PC-9 (cell line): ENCODE data around the gene ZBTB43. TPM values are rescaled to one million over a fixed set of nuclear protein-coding genes. Genes with fewer than 3 reads are reported as not detected.

Experiments used
- BruUV-seq: library from RNA; stranded (reverse); fragments of 400-500 nt; replicated peaks from 2 replicates; lab custom pipeline; 2021; lab: Mats Ljungman, UMichigan
- CTCF ChIA-PET: fragments of 300-600 bp; sonication (Branson Sonifier 250); formaldehyde crosslinking; loops from one replicate; lab custom pipeline; 2022; ENCODE audit warnings: antibody characterized with exemption; lab: Charles Lee
- POLR2A ChIA-PET: fragments of 300-600 bp; sonication (Branson Sonifier 250); formaldehyde crosslinking; loops from one replicate; lab custom pipeline; 2022; ENCODE audit warnings: antibody characterized with exemption; ENCODE audit not compliant: unreplicated experiment; lab: Charles Lee
- DNase-seq, 2 experiments: peaks; one replicate each; pipeline versions ENCODE4 v3.0.0 to v3.0.0-alpha.2; 2015 to 2022; ENCODE audit warnings: mixed read lengths in 1 of 2
- H2AFZ ChIP-seq: fragments of 200-600 bp; sonication (generic); 2 replicates; pipeline ENCODE4 v1.8.1; 2017; ENCODE audit warnings: antibody characterized with exemption
- H3F3A ChIP-seq: fragments of 200-600 bp; sonication (generic); 2 replicates; pipeline ENCODE4 v1.8.1; 2017; ENCODE audit warnings: antibody characterized with exemption, mild to moderate bottlenecking, low read depth; ENCODE audit not compliant: insufficient read depth
- H3K27ac ChIP-seq: fragments of 200-600 bp; sonication (generic); 2 replicates; pipeline ENCODE4 v1.6.1; 2016; ENCODE audit warnings: mixed run types
- H3K27me3 ChIP-seq: fragments of 200-600 bp; sonication (generic); 2 replicates; pipeline ENCODE4 v1.6.1; 2016; ENCODE audit warnings: low read depth, mixed run types; ENCODE audit not compliant: insufficient read depth
- H3K36me3 ChIP-seq: fragments of 200-600 bp; sonication (generic); 2 replicates; pipeline ENCODE4 v1.6.1; 2016; ENCODE audit warnings: low read depth, mixed run types
- H3K4me1 ChIP-seq: fragments of 200-600 bp; sonication (generic); replicated peaks from 2 replicates; pipeline ENCODE4 v1.6.1; 2016; ENCODE audit warnings: mixed run types; ENCODE audit not compliant: insufficient read depth
- H3K4me2 ChIP-seq: fragments of 200-600 bp; sonication (generic); 2 replicates; pipeline ENCODE4 v1.6.1; 2017; ENCODE audit warnings: mixed run types
- H3K4me3 ChIP-seq: fragments of 200-600 bp; sonication (generic); 2 replicates; pipeline ENCODE4 v1.6.1; 2016; ENCODE audit warnings: mixed run types
- H3K79me2 ChIP-seq: fragments of 200-600 bp; sonication (generic); 2 replicates; pipeline ENCODE4 v1.6.1; 2017; ENCODE audit warnings: low read depth, mixed run types
- H3K9me2 ChIP-seq: fragments of 200-600 bp; sonication (generic); 2 replicates; pipeline ENCODE4 v1.8.1; 2017; ENCODE audit warnings: mild to moderate bottlenecking; ENCODE audit not compliant: insufficient read depth
- H3K9me3 ChIP-seq: fragments of 200-600 bp; sonication (generic); 2 replicates; pipeline ENCODE4 v1.8.1; 2016; ENCODE audit warnings: low read depth; ENCODE audit not compliant: insufficient read depth
- H4K20me1 ChIP-seq: fragments of 200-600 bp; sonication (generic); 2 replicates; pipeline ENCODE4 v1.8.1; 2017; ENCODE audit not compliant: insufficient read depth
- CTCF ChIP-seq: fragments of 200-600 bp; sonication (generic); conservative IDR thresholded peaks from 2 replicates; pipeline ENCODE4 v1.6.1; 2017; ENCODE audit warnings: mixed run types, antibody characterized with exemption, mild to moderate bottlenecking, moderate library complexity
- EZH2 ChIP-seq: fragments of 200-600 bp; sonication (generic); IDR thresholded peaks from 2 replicates; pipeline ENCODE4 v1.8.0; 2017; ENCODE audit warnings: antibody characterized with exemption, low read depth
- intact Hi-C: fragments of 100-400 bp; cut with micrococcal nuclease; formaldehyde crosslinking; loops from one replicate; pipeline ENCODE4 v1.10.0; 2022; ENCODE audit not compliant: unreplicated experiment
- total RNA-seq: library from RNA; stranded (reverse); gene quantifications from 2 replicates; pipeline ENCODE4 v1.2.3, GENCODE V29; 2021

The ZBTB43 gene
- total RNA-seq, 1 experiment from 2014 or later = 18.4 TPM

DNA sequence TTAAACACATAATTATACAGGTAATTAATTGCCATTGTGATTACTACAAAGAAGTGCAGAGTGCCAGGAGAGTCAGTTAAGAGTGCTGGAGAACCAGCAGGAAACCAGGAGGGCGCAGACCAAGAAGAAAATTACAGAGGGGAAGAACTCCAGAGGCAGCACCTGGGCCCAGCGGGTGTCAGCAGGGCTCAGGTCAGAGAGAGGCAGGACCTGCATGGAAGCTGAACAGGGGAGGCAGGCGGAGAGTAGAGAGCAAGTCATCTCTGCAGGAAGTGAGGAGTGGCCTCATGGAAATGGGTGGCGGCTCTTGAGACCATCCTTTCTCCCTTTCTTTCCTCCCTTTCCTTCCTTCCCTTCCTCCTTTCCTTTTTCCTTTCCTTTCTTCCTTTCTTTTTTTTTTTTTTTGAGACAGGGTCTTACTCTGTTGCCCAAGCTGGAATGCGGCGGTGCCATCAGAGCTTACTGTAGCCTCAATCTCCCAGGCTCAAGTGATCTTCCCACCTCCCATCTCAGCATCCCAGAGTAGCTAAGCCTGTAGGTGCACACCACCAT is 51.6 kb downstream of the ZBTB43 start:
- DNase-seq = no peak
- no peaks in the 10 kb centered on the region for H3F3A ChIP-seq
- CTCF ChIA-PET = no interaction called here
- no peaks in the 10 kb centered on the region for H3K9me2 ChIP-seq
- H3K27ac ChIP-seq = no peak overlapping the region
- intact Hi-C loops = no loop called here
- H3K4me1 ChIP-seq = no peaks in the 10 kb centered on the region
- peaks cover 4% of the 10 kb centered on the region for H3K79me2 ChIP-seq
- no peak overlapping the region for H3K4me2 ChIP-seq
- H3K9me3 ChIP-seq = no peaks in the 10 kb centered on the region
- no peak overlapping the region for H2AFZ ChIP-seq
- H4K20me1 ChIP-seq = no peaks in the 10 kb centered on the region
- H3K36me3 ChIP-seq = no peaks in the 10 kb centered on the region
- TF ChIP-seq EZH2 (no peak), CTCF (no peak)
- no TSS peak for BruUV-seq
- no peak overlapping the region for H3K4me3 ChIP-seq
- H3K27me3 ChIP-seq = no peaks in the 10 kb centered on the region
- POLR2A ChIA-PET = no interaction called here

DNA sequence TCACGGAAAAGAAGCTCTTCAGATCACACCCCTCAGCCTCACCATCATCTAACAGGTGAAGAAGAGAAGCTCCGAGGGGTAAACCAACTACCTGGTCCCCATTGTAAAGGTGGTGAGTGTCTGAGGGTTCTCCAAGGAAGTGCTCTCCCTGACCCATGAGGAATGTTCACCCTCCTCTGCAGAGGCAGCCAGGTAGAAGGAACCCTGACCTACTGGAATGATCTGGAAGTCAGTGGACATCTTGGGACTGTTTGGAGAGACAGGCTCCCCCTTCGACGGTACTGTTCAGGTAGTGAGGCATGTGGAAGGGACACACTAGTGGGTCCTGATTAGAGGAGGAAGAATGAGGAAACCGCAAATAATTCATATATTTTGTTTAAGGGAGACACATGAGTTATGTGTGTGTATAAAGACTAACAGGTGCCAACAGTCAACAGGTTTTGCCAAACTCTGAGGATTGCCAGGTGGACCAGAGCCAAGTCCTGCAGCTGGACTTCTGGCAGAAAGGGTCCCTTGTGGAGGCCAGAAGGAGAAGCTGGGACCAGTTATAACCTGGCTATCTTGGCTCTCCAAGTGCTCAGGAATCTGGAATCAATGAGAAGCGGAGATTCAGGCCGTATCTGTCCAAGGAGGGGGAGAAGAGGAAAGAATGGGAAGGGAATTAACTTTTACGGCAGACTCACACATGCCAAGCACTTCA is 52.6 kb downstream of the ZBTB43 start:
- CTCF ChIA-PET = interaction anchor here (0.6 kb wide), 1 partner anchor 765 kb away, joined by 3 read pairs; no protein-coding TSS in a partner anchor
- H4K20me1 ChIP-seq = peaks cover 2% of the 10 kb centered on the region; the same call in 1 of the 2 replicates
- H3K36me3 ChIP-seq = no peaks in the 10 kb centered on the region
- BruUV-seq = no TSS peak
- H3K9me2 ChIP-seq = no peaks in the 10 kb centered on the region
- no peak for TF ChIP-seq CTCF
- no peak for TF ChIP-seq EZH2
- H3F3A ChIP-seq = no peaks in the 10 kb centered on the region
- H3K27ac ChIP-seq = no peak overlapping the region
- no peak overlapping the region for H2AFZ ChIP-seq
- H3K9me3 ChIP-seq = no peaks in the 10 kb centered on the region
- POLR2A ChIA-PET = no interaction called here
- no peak overlapping the region for H3K4me3 ChIP-seq
- H3K4me2 ChIP-seq = no peak overlapping the region
- no peaks in the 10 kb centered on the region for H3K27me3 ChIP-seq
- intact Hi-C loops = no loop called here
- DNase-seq = no peak
- H3K4me1 ChIP-seq = peaks cover 9% of the 10 kb centered on the region
- peaks cover 14% of the 10 kb centered on the region for H3K79me2 ChIP-seq

GRCh38 chr9:126859111-126859510 is 54.3 kb downstream of the ZBTB43 start:
- no peaks in the 10 kb centered on the region for H3K27me3 ChIP-seq

More at GRCh38 chr9:126859111-126859510, 54.3 kb downstream of the ZBTB43 start:
- POLR2A ChIA-PET = no interaction called here
- Histone ChIP-seq H3K36me3 (no peaks in the 10 kb centered on the region), H3K79me2 (peaks cover 26% of the 10 kb centered on the region), H4K20me1 (peaks cover 4% of the 10 kb centered on the region; the same call in 1 of the 2 replicates), H3K4me2 (no peak overlapping the region), H3K9me2 (no peaks in the 10 kb centered on the region), H3K9me3 (no peaks in the 10 kb centered on the region), H3K4me3 (no peak overlapping the region), H3F3A (peaks cover under 1% of the 10 kb centered on the region; the same call in 1 of the 2 replicates), H3K27ac (no peak overlapping the region), H2AFZ (no peak overlapping the region), H3K4me1 (peaks cover 15% of the 10 kb centered on the region)
- CTCF ChIA-PET = interaction anchor here (1.5 kb wide), 1 partner anchor 54 kb away, joined by 5 read pairs; the partner anchor contains the start of gene ZBTB43
- intact Hi-C loops = no loop called here
- TF ChIP-seq EZH2 = no peak
- TF ChIP-seq CTCF = no peak
- no peak for DNase-seq
- BruUV-seq = no TSS peak
